NCI-H2029 (cell line): Measurements from ENCODE around the gene TRAF3IP1.
"Not testable (repeated sequence)": the region's sequence is repeated elsewhere in the genome, so short reads cannot be mapped to it uniquely, and the experiment has no call there.

Experiments
- DNase-seq: peaks from one replicate; lab custom pipeline; 2025; lab: John Stamatoyannopoulos, UW

TRAF3IP1 gene

GRCh38 chr2:238320246-238320647, at the start of gene TRAF3IP1:
Gene TRAF3IP1 (plus strand): TSS chr2:238320518. CDS start chr2:238320663, 145 bp downstream.
- peak; percentile 85 for DNase-seq

DNA sequence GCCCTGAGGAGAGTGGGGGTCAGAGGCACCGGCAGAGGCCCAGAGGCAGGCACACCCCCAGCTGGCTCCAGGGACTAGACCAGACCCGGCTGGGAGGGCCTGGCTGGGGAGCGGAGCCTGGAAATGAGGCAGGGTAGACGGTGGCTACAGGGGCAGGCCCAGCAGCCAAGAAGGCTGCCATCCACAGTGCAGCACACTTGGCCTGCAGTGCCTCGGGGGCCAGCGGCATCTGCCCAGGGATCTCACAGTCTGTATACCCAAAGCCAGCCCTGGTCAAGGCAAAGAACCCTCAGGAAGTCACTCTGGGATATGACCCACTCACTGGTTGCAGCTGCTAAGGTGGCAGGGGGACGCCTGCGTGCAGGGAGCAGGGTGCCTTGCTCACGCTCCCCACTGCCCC, 49.7 kb upstream of the TRAF3IP1 start:
- no peak for DNase-seq

- no peak for DNase-seq
These were observed 49.2 kb upstream of the TRAF3IP1 start for GRCh38 chr2:238271061-238271554.

- DNase-seq: not testable (repeated sequence)
These were observed 48.6 kb upstream of the TRAF3IP1 start for GRCh38 chr2:238271686-238272085.

DNA sequence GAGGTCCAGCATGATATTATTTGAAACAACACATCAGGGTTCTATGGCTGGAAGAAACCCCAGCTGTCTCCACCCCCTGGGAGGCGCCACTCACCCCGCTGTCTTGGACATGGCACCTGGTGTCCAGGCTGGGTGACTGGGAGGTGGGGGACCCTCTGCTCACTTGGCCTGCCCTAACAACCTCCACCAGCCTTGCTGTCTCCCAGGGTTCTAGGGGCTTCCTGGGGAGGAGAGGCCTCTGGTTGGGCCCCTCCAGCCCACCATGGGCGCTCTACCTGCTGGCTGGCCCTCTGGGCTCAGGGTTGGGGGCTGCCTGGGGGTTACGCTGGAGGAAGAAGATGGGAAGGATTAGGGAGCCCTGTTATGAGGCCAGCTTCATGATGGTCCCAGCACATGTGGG, 48.2 kb upstream of the TRAF3IP1 start:
- DNase-seq: no peak

DNA sequence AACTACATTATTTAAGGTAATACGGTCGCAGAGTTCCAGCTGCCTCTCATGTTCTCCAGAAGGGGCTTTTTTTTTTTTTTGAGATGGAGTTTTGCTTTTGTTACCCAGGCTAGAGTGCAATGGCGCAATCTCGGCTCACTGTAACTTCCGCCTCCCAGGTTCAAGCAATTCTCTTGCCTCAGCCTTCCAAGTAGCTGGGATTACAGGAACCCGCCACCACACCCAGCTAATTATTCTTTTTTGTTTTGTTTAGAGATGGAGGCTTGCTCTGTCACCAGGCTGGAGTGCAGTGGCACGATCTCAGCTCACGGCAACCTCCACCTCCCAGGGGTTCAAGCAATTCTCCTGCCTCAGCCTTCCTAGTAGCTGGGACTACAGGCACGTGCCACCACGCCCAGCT, 46.9 kb upstream of the TRAF3IP1 start:
- not testable (repeated sequence) for DNase-seq

DNA sequence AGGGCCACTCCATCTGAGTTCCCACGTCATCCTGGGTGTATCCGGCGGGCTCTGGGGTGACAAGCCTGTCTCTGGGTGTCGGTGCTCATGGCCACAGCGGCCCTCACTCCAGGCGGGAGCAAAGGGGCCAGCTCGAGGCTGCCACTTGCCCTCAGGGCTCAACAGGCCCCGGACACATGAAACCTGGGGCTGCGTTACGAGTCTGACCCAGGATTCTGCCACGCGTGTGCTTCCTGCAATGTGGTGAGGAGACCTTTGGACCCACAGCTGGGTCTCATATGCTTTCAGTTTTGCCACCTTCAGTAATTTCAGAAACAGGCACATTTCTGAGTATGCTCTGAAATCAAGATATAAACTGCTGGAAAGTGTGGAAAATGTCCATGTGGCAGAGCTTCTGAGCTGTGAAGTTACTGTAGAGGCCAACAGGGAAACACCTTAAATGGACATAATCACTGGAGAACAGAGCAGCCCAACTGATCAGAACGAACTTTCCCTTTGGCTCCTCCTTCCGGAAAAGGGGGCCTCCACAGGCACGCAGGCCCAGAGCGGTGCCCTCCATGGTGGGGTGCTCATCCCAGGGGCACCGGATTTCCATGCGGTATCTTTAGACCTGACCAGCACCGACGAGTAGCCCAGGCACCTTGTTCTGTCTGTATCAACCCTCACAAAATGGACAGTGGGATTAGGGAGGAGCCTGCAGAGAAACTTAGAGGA, 46.0 kb upstream of the TRAF3IP1 start:
- DNase-seq: no peak

DNA sequence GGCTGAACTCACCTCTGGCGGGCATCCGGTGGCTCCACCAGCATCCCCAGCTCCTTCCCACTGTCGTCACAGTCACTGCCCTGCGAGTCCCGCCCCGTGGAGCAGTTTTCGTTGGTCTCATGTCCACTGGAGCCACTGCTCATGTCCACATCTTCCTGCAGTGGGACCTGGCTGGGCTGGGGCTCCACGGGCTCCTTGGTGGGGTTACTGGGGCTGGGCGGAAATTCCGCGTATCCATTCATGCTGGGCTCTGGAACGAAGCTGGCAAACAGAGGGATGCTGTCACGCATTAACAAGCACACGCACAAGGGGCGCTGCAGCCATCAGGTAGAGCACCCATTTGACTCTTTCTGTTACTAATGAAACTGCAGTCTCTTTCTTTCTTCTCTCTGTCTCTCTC, 42.6 kb upstream of the TRAF3IP1 start:
- no peak for DNase-seq

GRCh38 chr2:238278626-238279323, 41.5 kb upstream of the TRAF3IP1 start:
- peak; percentile 16 for DNase-seq

DNA sequence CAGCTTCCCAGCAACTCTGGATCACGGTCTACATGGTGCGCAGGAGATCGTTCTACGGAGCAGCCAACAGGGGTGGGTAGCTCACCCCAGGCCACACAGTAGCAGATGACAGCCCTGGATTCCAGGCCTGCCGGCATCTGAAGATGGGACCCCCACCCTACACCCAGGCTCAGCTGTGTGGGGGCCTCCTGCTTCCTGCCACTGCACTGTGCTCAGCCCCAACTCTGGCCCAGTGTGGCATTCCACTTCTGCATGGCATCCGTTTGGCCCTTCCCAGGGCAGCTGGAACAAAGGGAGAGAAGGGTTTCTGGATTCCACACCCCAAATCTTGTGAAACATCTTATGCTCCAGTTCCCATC, 41.0 kb upstream of the TRAF3IP1 start:
- DNase-seq: no peak

DNA sequence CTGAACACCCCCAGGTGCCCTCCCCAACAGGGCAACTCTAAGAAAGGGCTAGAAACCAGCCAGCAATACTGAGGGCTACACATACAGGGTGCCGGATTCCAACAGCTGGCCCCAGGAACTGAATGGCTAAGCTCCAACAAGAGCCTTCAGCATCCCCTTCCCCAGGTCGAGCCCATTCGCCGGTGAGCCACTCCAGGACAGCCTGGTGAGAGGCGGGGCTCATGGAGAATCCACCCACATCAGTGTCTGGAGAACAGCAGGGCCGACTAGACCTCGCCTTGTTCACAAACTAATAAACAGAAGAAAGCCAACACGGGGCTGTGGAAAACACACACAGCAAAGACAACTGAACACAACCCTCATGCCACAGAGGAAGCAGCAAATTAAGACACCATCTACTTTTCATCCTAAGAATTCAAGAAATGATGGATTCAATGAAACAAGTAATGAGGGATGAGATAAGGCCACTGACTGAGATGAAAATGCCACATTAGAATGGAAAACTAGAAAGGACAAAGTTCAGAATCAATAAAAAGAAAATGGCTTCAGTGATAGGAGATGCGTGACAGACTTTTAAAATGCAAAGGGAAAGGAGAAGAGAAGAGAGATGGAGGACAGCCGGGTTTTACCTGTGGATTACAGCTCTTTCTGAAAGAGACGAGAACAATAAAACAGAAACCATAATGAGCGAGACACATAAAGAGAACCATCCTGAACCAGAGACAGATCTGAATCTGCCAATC, 40.1 kb upstream of the TRAF3IP1 start:
- no peak for DNase-seq

DNA sequence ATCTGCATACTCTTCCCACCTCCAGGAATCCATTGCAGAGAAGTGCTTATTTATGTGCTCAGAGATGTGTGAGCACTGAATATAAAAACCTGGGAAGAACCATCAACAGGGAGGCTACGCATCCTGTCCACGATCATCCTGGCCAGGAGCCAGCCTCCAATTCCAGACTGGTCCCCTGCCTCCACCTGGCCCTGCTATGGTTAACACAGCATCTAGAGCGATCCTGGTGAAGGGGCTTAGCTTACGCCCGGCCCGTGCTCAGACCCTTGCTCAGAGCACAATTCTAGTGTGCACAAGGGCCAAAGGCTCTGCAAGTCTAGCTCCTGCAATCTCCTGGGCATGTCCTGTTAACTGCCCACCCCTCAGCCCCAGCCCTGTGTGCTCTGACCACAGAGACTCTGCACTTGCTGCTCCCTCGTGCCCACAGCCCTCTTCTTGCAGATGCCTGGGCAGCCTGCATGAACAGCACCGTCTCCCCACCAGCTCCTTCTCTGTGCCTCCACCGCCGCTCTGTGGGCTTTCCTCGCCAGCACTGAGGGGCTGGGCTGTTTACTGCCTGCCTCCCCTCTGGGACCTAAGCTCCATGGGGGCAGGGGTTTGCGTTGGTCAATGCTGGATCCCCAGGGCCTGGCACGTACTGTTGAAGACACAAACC, 38.4 kb upstream of the TRAF3IP1 start:
- no peak for DNase-seq

GRCh38 chr2:238282861-238283738, 37.2 kb upstream of the TRAF3IP1 start:
- no peak for DNase-seq

DNA sequence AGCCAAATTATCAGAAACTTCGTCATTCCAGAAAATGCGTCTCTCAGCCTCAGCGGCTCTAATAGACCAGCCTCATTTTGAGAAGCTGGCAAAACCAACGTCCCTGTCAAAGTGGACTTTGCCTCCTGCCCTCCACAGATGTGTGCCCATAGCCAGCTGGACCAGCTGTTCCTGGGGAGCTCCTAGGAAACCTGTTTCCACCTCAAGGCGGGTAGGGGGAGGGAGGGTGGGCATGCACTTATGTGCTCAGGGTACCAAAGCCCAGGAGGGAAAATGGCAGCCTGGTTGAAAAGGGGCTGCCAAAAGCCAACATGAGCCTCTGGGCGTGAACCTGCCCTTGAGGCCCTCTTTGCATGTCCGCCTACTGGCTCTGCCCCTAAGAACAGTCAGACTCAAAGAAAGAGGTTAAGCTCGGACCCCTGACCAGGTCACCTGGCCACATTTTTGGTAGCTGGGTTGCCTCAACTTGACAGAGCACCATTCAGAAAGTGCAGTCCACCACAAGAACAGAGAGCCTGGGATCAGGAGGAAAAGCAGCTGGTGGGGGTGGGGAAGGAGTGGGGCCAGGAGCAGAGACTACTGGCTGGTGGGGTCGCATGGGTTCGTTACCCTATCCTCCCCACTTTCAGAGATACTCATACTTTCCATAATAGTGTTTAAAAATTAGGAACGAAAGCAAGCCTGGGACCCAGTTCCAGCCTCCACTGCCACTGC, 35.4 kb upstream of the TRAF3IP1 start:
- DNase-seq: no peak

GRCh38 chr2:238285653-238286082, 34.6 kb upstream of the TRAF3IP1 start:
- DNase-seq: peak; percentile 94

DNA sequence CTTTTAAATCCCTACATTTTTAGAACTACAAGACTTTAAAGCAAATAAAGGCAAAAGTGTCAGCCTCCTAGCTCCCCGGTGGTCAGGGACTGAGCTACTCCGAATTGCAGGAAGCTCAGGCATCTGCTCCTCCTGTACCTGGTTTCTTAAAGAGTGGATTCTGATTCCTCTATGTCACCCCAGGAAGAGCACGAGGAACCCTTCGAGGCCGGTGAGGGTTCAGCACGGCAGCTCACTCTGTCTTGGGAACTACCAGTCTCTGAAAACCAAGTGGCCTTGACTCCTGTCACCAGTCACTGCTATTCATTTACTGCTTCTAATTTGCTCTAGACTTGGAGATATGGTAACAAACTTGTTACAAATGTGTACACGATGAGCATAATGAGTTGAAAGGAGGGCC, 34.2 kb upstream of the TRAF3IP1 start:
- no peak for DNase-seq

- DNase-seq: peak; percentile 75
These were observed 33.8 kb upstream of the TRAF3IP1 start for GRCh38 chr2:238286551-238286950.

- no peak for DNase-seq
These were observed 33.2 kb upstream of the TRAF3IP1 start for GRCh38 chr2:238286987-238287736.

GRCh38 chr2:238287737-238288649, 32.3 kb upstream of the TRAF3IP1 start, which contains the start of gene PER2:
Gene PER2 (minus strand): TSS chr2:238288610. CDS start chr2:238277936, 10,674 bp downstream.
- DNase-seq: peak; percentile 62
